ENCODE data around the gene KIF1A. TPM values are rescaled to one million over a fixed set of nuclear protein-coding genes. Genes with fewer than 3 reads are reported as not detected.

The KIF1A gene
- total RNA-seq, 1 donor from 2014 or later = 48.9 TPM

GRCh38 chr2:240664622-240665021 is 155.4 kb downstream of the KIF1A start:
- no peaks in the 10 kb centered on the region for H3K36me3 Mint-ChIP-seq
- peaks cover 51% of the 10 kb centered on the region for H3K27me3 Mint-ChIP-seq (ENCODE audit: low read depth)
- no peak overlapping the region for H3K27ac Mint-ChIP-seq
- DNase-seq (ENCODE audit: low spot score in 2 of 2, unreplicated experiment in 2 of 2) = no peak
- no peak overlapping the region for H3K4me3 Mint-ChIP-seq
- no peaks in the 10 kb centered on the region for H3K4me1 Mint-ChIP-seq
- H3K9me3 Mint-ChIP-seq = peaks cover 12% of the 10 kb centered on the region
- no peak for TF ChIP-seq CTCF (IDR thresholded peaks at IDR 0.05; ENCODE audit: unreplicated experiment)

Other genes with a start within 250 kb of the KIF1A start
- gene CAPN10, start 233.5 kb downstream of the KIF1A start, total RNA-seq = 58.3 to 60.3 TPM (median 58.6 TPM) in 3 replicates
- 5.4 to 6.0 TPM (median 6.0 TPM) in 3 replicates for gene GPR35, start 194.7 kb downstream of the KIF1A start, total RNA-seq
- gene AQP12B, start 137.3 kb downstream of the KIF1A start, total RNA-seq = not detected in 3 replicates
- not detected in 3 replicates for gene AQP12A, start 128.4 kb downstream of the KIF1A start, total RNA-seq
- not detected in 3 replicates for gene AGXT, start 48.6 kb upstream of the KIF1A start, total RNA-seq
- 2.0 to 3.2 TPM (median 2.4 TPM) in 3 replicates for gene MAB21L4, start 75.9 kb upstream of the KIF1A start, total RNA-seq
- 0.16 to 0.32 TPM (median 0.16 TPM) in 3 replicates for gene CROCC2, start 86.1 kb upstream of the KIF1A start, total RNA-seq
- 7.1 to 10.5 TPM (median 9.4 TPM) in 3 replicates for gene SNED1, start 178.4 kb upstream of the KIF1A start, total RNA-seq

All from mesothelial cell of epicardium (in vitro differentiated cells).